ENCODE data around the gene EEF1AKMT3. TPM values are rescaled to one million over a fixed set of nuclear protein-coding genes. Genes with fewer than 3 reads are reported as not detected.

Gene EEF1AKMT3
- polyA plus RNA-seq (2011; rRNA removed) = 9.1 and 9.2 TPM in 2 replicates
- 12.0 and 13.8 TPM in 2 replicates for polyA minus RNA-seq (2011; rRNA and poly(A)+ RNA removed)

- Histone ChIP-seq H3K4me3 (ENCODE audit: low read depth, low read length) (peak within 1 kb of the TSS; percentile 91), H3K27me3 (ENCODE audit: control insufficient read depth, insufficient read depth, low read length) (no peaks in the 10 kb centered on the region), H3K36me3 (ENCODE audit: control insufficient read depth, insufficient read depth, low read length) (peaks cover 2% of the 10 kb centered on the region; the same call in 1 of the 2 replicates)
- CTCF ChIA-PET = interaction anchor here (0.6 to 1.2 kb wide), 6 partner anchors 9 to 189 kb away, joined by 3 to 4 read pairs (median 4); partner anchors contain the start of gene TSFM
- no peak for TF ChIP-seq CTCF (IDR thresholded peaks at IDR 0.05; ENCODE audit: insufficient read depth, low read depth, low read length)
- POLR2A ChIA-PET = interaction anchor here (0.6 to 0.7 kb wide), 4 partner anchors 20 to 124 kb away, joined by 3 to 9 read pairs (median 3); partner anchors contain the start of gene CDK4
- no peak for DNase-seq (ENCODE audit: low read depth)
Measured at GRCh38 chr12:57772429-57773322, at the start of gene EEF1AKMT3. Gene EEF1AKMT3 (plus strand): TSS chr12:57772614. CDS start chr12:57772725, 111 bp downstream.

GRCh38 chr12:57722716-57723629 lies 49.4 kb upstream of the EEF1AKMT3 start:
- Histone ChIP-seq H3K36me3 (ENCODE audit: control insufficient read depth, insufficient read depth, low read length) (peaks cover 24% of the 10 kb centered on the region), H3K27me3 (ENCODE audit: control insufficient read depth, insufficient read depth, low read length) (no peaks in the 10 kb centered on the region), H3K4me3 (ENCODE audit: low read depth, low read length) (no peak overlapping the region)
- CTCF ChIA-PET = interaction anchor here (1.7 kb wide), 1 partner anchor 13 kb away, joined by 3 read pairs; no protein-coding TSS in a partner anchor
- POLR2A ChIA-PET = no interaction called here
- no peak for DNase-seq (ENCODE audit: low read depth)
- no peak for TF ChIP-seq CTCF (IDR thresholded peaks at IDR 0.05; ENCODE audit: insufficient read depth, low read depth, low read length)

GRCh38 chr12:57723630-57723962 lies 48.8 kb upstream of the EEF1AKMT3 start:
- no peak for DNase-seq (ENCODE audit: low read depth)
- Histone ChIP-seq H3K4me3 (ENCODE audit: low read depth, low read length) (no peak overlapping the region), H3K27me3 (ENCODE audit: control insufficient read depth, insufficient read depth, low read length) (no peaks in the 10 kb centered on the region), H3K36me3 (ENCODE audit: control insufficient read depth, insufficient read depth, low read length) (peaks cover 22% of the 10 kb centered on the region)
- POLR2A ChIA-PET = no interaction called here
- CTCF ChIA-PET = no interaction called here
- no peak for TF ChIP-seq CTCF (IDR thresholded peaks at IDR 0.05; ENCODE audit: insufficient read depth, low read depth, low read length)

- no peak for TF ChIP-seq CTCF (IDR thresholded peaks at IDR 0.05; ENCODE audit: insufficient read depth, low read depth, low read length)
- peaks cover 16% of the 10 kb centered on the region for H3K36me3 ChIP-seq (ENCODE audit: control insufficient read depth, insufficient read depth, low read length)
- H3K4me3 ChIP-seq (ENCODE audit: low read depth, low read length) = no peak overlapping the region
- H3K27me3 ChIP-seq (ENCODE audit: control insufficient read depth, insufficient read depth, low read length) = 0 out of 2 replicates have a peak, but pooled peaks cover under 1% of the 10 kb centered on the region
- ChIA-PET CTCF (interaction anchor here (0.9 to 3.0 kb wide), 2 partner anchors 10 to 12 kb away, joined by 3 to 58 read pairs; partner anchors contain the start of gene AGAP2), POLR2A (no interaction called here)
- no peak for DNase-seq (ENCODE audit: low read depth)
Measured at GRCh38 chr12:57724003-57724935, 48.1 kb upstream of the EEF1AKMT3 start.
